HEK293 (cell line): ENCODE data around the gene NFIX.

Source experiments
- CTCF ChIA-PET: fragments of 350-600 bp; formaldehyde crosslinking; extraction: SDS; loops from one replicate; lab custom pipeline; 2021; ENCODE audit warnings: antibody characterized with exemption; lab: Yijun Ruan, JAX
- POLR2A ChIA-PET: fragments of 300-600 bp; formaldehyde crosslinking; extraction: SDS; loops from one replicate; lab custom pipeline; 2020; ENCODE audit warnings: antibody characterized with exemption, inconsistent platforms; lab: Yijun Ruan, JAX
- H3K27ac ChIP-seq: fragments of 200-500 bp; sonication (Bioruptor generic); 2 replicates; pipeline ENCODE4 v1.5.1; 2014; ENCODE audit warnings: low read depth, low read length, control low read depth, inconsistent platforms; ENCODE audit errors: extremely low read depth
- H3K36me3 ChIP-seq, 2 experiments: fragments of 200-500 bp in 1 of 2; sonication (Bioruptor generic) in 1 of 2; 1 replicate in 1 of 2; 2 replicates in 1 of 2; pipeline ENCODE4 v1.5.1; 2014 to 2017; ENCODE audit warnings: inconsistent platforms in 2 of 2, low read length in 2 of 2; ENCODE audit not compliant: control insufficient read depth in 2 of 2, insufficient read depth in 1 of 2
- H3K4me1 ChIP-seq: fragments of 200-500 bp; sonication (Bioruptor generic); 2 replicates; pipeline ENCODE4 v1.5.1; 2014; ENCODE audit warnings: mild to moderate bottlenecking, low read length, inconsistent platforms; ENCODE audit not compliant: control insufficient read depth, insufficient read depth
- H3K4me3 ChIP-seq: 2 replicates; pipeline ENCODE4 v1.5.1; 2011; ENCODE audit warnings: low read depth, mild to moderate bottlenecking, control low read depth, low read length, moderate library complexity
- H3K9me3 ChIP-seq: fragments of 200-500 bp; sonication (Bioruptor generic); 2 replicates; pipeline ENCODE4 v1.5.1; 2014; ENCODE audit warnings: low read depth, low read length, inconsistent platforms; ENCODE audit not compliant: control insufficient read depth, insufficient read depth
- GLIS1 ChIP-seq: fragments of 450-650 bp; formaldehyde crosslinking; IDR thresholded peaks from 2 replicates; pipeline ENCODE4 v1.5.1; 2016; ENCODE audit warnings: missing biosample characterization, missing genetic modification characterization
- IKZF3 ChIP-seq: fragments of 450-650 bp; IDR thresholded peaks from 2 replicates; pipeline ENCODE4 v1.5.0; 2018; ENCODE audit warnings: missing biosample characterization, mild to moderate bottlenecking, missing genetic modification characterization, moderate library complexity
- KLF16 ChIP-seq: fragments of 450-650 bp; formaldehyde crosslinking; IDR thresholded peaks from 2 replicates; pipeline ENCODE4 v1.5.1; 2017; ENCODE audit warnings: missing biosample characterization, missing genetic modification characterization
- MEIS1 ChIP-seq: sonication (generic); formaldehyde crosslinking; IDR thresholded peaks from 2 replicates; pipeline ENCODE4 v1.8.1; 2022; ENCODE audit warnings: missing genetic modification reagents, mild to moderate bottlenecking, borderline replicate concordance
- REPIN1 ChIP-seq: fragments of 450-650 bp; formaldehyde crosslinking; IDR thresholded peaks from 2 replicates; pipeline ENCODE4 v1.5.1; 2017; ENCODE audit warnings: missing biosample characterization, missing genetic modification characterization, low read depth
- SP7 ChIP-seq: fragments of 450-650 bp; formaldehyde crosslinking; IDR thresholded peaks from 2 replicates; pipeline ENCODE4 v1.5.1; 2016; ENCODE audit warnings: missing biosample characterization, missing genetic modification characterization
- ZBTB48 ChIP-seq: fragments of 450-650 bp; formaldehyde crosslinking; IDR thresholded peaks from 2 replicates; pipeline ENCODE4 v1.5.1; 2016; ENCODE audit warnings: missing biosample characterization, missing genetic modification characterization
- ZFHX2 ChIP-seq: fragments of 450-650 bp; formaldehyde crosslinking; conservative IDR thresholded peaks from 2 replicates; pipeline ENCODE4 v1.5.1; 2016; ENCODE audit warnings: missing biosample characterization, missing genetic modification characterization
- ZFP41 ChIP-seq: fragments of 450-650 bp; formaldehyde crosslinking; IDR thresholded peaks from 2 replicates; pipeline ENCODE4 v1.5.1; 2016; ENCODE audit warnings: missing biosample characterization, missing genetic modification characterization, borderline replicate concordance
- ZNF214 ChIP-seq: fragments of 450-650 bp; formaldehyde crosslinking; IDR thresholded peaks from 2 replicates; pipeline ENCODE4 v1.5.1; 2017; ENCODE audit warnings: missing biosample characterization, mild to moderate bottlenecking, missing genetic modification characterization, borderline replicate concordance
- ZNF23 ChIP-seq: fragments of 450-650 bp; formaldehyde crosslinking; IDR thresholded peaks from 2 replicates; pipeline ENCODE4 v1.5.1; 2016; ENCODE audit warnings: missing biosample characterization, missing genetic modification characterization, borderline replicate concordance
- ZNF239 ChIP-seq: fragments of 450-650 bp; formaldehyde crosslinking; IDR thresholded peaks from 2 replicates; pipeline ENCODE4 v1.5.1; 2016; ENCODE audit warnings: missing biosample characterization, missing genetic modification characterization
- ZNF274 ChIP-seq, 2 experiments: fragments of 200-500 bp in 1 of 2; fragments of 450-650 bp in 1 of 2; sonication (Bioruptor generic) in 1 of 2; formaldehyde crosslinking in 1 of 2; IDR thresholded peaks; 2 replicates each; pipeline versions ENCODE4 v1.5.1 to v1.6.1; 2014 to 2016; ENCODE audit warnings: borderline replicate concordance in 1 of 2, inconsistent platforms in 1 of 2, low read length in 1 of 2, missing biosample characterization in 1 of 2, missing genetic modification characterization in 1 of 2
- ZNF354C ChIP-seq: fragments of 450-650 bp; formaldehyde crosslinking; IDR thresholded peaks from 2 replicates; pipeline ENCODE4 v1.5.1; 2016; ENCODE audit warnings: missing biosample characterization, missing genetic modification characterization, low read depth, borderline replicate concordance
- ZNF37A ChIP-seq: fragments of 450-650 bp; IDR thresholded peaks from 2 replicates; pipeline ENCODE4 v1.5.1; 2018; ENCODE audit warnings: missing biosample characterization, missing genetic modification characterization
- ZNF391 ChIP-seq: fragments of 450-650 bp; formaldehyde crosslinking; IDR thresholded peaks from 2 replicates; pipeline ENCODE4 v1.5.1; 2016; ENCODE audit warnings: low read depth, missing biosample characterization, missing genetic modification characterization, borderline replicate concordance
- ZNF404 ChIP-seq: fragments of 450-650 bp; formaldehyde crosslinking; IDR thresholded peaks from 2 replicates; pipeline ENCODE4 v1.5.1; 2017; ENCODE audit warnings: missing biosample characterization, missing genetic modification characterization
- ZNF416 ChIP-seq: fragments of 450-650 bp; formaldehyde crosslinking; IDR thresholded peaks from 2 replicates; pipeline ENCODE4 v1.5.1; 2016; ENCODE audit warnings: missing biosample characterization, missing genetic modification characterization
- ZNF560 ChIP-seq: fragments of 450-650 bp; formaldehyde crosslinking; IDR thresholded peaks from 2 replicates; pipeline ENCODE4 v1.5.1; 2017; ENCODE audit warnings: missing biosample characterization, missing genetic modification characterization, borderline replicate concordance
- ZNF561 ChIP-seq: fragments of 450-650 bp; IDR thresholded peaks from 2 replicates; pipeline ENCODE4 v1.5.1; 2018; ENCODE audit warnings: missing biosample characterization, missing genetic modification characterization, borderline replicate concordance
- ZNF654 ChIP-seq: fragments of 450-650 bp; formaldehyde crosslinking; IDR thresholded peaks from 2 replicates; pipeline ENCODE4 v1.5.1; 2016; ENCODE audit warnings: low read depth, missing biosample characterization, missing genetic modification characterization
- ZNF658 ChIP-seq: fragments of 450-650 bp; formaldehyde crosslinking; IDR thresholded peaks from 2 replicates; pipeline ENCODE4; 2016; ENCODE audit warnings: missing biosample characterization, missing genetic modification characterization
- ZNF660 ChIP-seq: fragments of 450-650 bp; IDR thresholded peaks from 2 replicates; pipeline ENCODE4 v1.5.1; 2018; ENCODE audit warnings: missing biosample characterization, mild to moderate bottlenecking, missing genetic modification characterization
- ZNF701 ChIP-seq: fragments of 450-650 bp; formaldehyde crosslinking; IDR thresholded peaks from 2 replicates; pipeline ENCODE4 v1.5.1; 2016; ENCODE audit warnings: missing biosample characterization, missing genetic modification characterization
- ZNF707 ChIP-seq: fragments of 450-650 bp; formaldehyde crosslinking; IDR thresholded peaks from 2 replicates; pipeline ENCODE4 v1.5.1; 2016; ENCODE audit warnings: missing biosample characterization, missing genetic modification characterization
- ZNF843 ChIP-seq: fragments of 450-650 bp; formaldehyde crosslinking; IDR thresholded peaks from 2 replicates; pipeline ENCODE4 v1.5.1; 2016; ENCODE audit warnings: missing biosample characterization, missing genetic modification characterization
- TF ChIP-seq, protein P1 (sequence below): fragments of 450-650 bp; formaldehyde crosslinking; IDR thresholded peaks from 2 replicates; pipeline ENCODE4 v1.5.1; 2016; ENCODE audit warnings: missing biosample characterization, missing genetic modification characterization
- TF ChIP-seq, protein P2 (sequence below): fragments of 450-650 bp; formaldehyde crosslinking; IDR thresholded peaks from 2 replicates; pipeline ENCODE4 v1.5.1; 2016; ENCODE audit warnings: missing biosample characterization, missing genetic modification characterization
- TF ChIP-seq, protein P3 (sequence below): IDR thresholded peaks from 2 replicates; pipeline ENCODE4 v1.6.1; 2011; ENCODE audit warnings: mild to moderate bottlenecking, low read depth, low read length, borderline replicate concordance
- TF ChIP-seq, protein P4 (sequence below): fragments of 450-650 bp; formaldehyde crosslinking; IDR thresholded peaks from 2 replicates; pipeline ENCODE4; 2016; ENCODE audit warnings: missing biosample characterization, missing genetic modification characterization
- TF ChIP-seq, protein P5 (sequence below): fragments of 450-650 bp; formaldehyde crosslinking; IDR thresholded peaks from 2 replicates; pipeline ENCODE4 v1.5.1; 2017; ENCODE audit warnings: missing biosample characterization, missing genetic modification characterization

NFIX gene

DNA sequence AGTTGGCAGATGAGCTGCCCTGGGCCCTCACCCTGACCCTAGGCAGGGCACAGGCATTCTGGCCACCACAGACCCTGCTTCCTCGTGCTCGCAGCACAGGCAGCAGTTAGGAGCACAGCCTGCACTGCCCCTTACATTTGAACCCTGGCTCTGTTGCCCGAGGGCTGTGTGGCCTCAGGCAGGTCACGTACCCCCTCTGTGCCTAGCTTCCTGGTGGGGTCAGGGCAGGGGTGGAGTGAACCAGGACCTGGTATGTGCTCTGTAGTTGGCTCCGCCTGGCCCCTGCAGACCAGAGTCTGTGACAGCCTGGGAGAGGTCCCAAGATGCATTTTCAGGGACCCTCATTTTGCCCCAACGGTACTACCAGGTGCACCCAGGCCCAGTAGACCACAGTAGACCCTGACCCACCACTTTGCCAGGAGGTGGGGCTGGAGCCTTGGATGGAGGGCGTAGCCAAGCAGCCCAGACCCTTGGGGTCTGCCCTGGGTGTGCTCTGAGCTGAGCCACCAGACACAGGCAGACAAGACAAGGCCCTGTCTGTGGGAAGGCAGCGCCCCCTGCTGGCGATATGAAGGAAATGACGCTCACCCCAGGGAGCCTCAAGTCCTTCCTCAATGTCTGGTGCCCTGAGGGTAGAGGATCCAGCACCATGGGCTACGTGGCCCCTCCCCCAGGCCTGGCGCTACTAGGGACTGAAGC, 98.3 kb downstream of the NFIX start:
- Histone ChIP-seq H3K27ac (no peak overlapping the region), H3K36me3 (no peaks in the 10 kb centered on the region), H3K9me3 (no peaks in the 10 kb centered on the region), H3K4me1 (no peaks in the 10 kb centered on the region), H3K4me3 (no peak overlapping the region)
- ChIA-PET POLR2A (interaction anchor here (0.5 to 1.5 kb wide), 5 partner anchors 40 to 148 kb away, joined by 3 to 7 read pairs (median 3); partner anchors contain the start of gene RAD23A), CTCF (interaction anchor here (0.6 to 7.7 kb wide), 38 partner anchors 8 to 415 kb away, joined by 3 to 274 read pairs (median 5); no protein-coding TSS in a partner anchor)
- no peak for TF ChIP-seq ZNF416 (tag by site-specific recombination)
- peak; percentile 85; the same call in 1 of the 2 replicates for TF ChIP-seq ZNF660 (tag by site-specific recombination)
- TF ChIP-seq ZNF654 = peak; percentile 98
- TF ChIP-seq ZNF354C = no peak
- TF ChIP-seq ZBTB48 (tag by site-specific recombination) = peak; percentile 79
- TF ChIP-seq MEIS1 (CRISPR knock-in tag) = no peak
- TF ChIP-seq ZNF658 = no peak
- no peak for TF ChIP-seq ZNF37A (tag by site-specific recombination)
- TF ChIP-seq, protein P1, sequence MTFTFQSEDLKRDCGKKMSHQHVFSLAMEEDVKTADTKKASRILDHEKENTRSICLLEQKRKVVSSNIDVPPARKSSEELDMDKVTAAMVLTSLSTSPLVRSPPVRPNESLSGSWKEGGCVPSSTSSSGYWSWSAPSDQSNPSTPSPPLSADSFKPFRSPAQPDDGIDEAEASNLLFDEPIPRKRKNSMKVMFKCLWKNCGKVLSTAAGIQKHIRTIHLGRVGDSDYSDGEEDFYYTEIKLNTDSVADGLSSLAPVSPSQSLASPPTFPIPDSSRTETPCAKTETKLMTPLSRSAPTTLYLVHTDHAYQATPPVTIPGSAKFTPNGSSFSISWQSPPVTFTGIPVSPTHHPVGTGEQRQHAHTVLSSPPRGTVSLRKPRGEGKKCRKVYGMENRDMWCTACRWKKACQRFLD (tag by site-specific recombination) = no peak
- TF ChIP-seq ZNF23 (tag by site-specific recombination) = no peak
- TF ChIP-seq ZNF843 (tag by site-specific recombination) = no peak
- TF ChIP-seq ZNF561 = 0 out of 2 replicates have a peak, but pooled peaks have one; percentile 57
- TF ChIP-seq, protein P2, sequence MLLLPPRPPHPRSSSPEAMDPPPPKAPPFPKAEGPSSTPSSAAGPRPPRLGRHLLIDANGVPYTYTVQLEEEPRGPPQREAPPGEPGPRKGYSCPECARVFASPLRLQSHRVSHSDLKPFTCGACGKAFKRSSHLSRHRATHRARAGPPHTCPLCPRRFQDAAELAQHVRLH (tag by site-specific recombination) = no peak
- TF ChIP-seq ZFHX2 = no peak
- no peak for TF ChIP-seq ZNF239 (tag by site-specific recombination)
- no peak for TF ChIP-seq ZNF404 (tag by site-specific recombination)
- TF ChIP-seq ZNF701 (tag by site-specific recombination) = no peak
- TF ChIP-seq ZNF560 (tag by site-specific recombination) = no peak
- TF ChIP-seq KLF16 (tag by site-specific recombination) = peak; percentile 35; the same call in 1 of the 2 replicates
- TF ChIP-seq REPIN1 = no peak
- TF ChIP-seq, protein P3, sequence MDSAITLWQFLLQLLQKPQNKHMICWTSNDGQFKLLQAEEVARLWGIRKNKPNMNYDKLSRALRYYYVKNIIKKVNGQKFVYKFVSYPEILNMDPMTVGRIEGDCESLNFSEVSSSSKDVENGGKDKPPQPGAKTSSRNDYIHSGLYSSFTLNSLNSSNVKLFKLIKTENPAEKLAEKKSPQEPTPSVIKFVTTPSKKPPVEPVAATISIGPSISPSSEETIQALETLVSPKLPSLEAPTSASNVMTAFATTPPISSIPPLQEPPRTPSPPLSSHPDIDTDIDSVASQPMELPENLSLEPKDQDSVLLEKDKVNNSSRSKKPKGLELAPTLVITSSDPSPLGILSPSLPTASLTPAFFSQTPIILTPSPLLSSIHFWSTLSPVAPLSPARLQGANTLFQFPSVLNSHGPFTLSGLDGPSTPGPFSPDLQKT = no peak
- TF ChIP-seq, protein P4, sequence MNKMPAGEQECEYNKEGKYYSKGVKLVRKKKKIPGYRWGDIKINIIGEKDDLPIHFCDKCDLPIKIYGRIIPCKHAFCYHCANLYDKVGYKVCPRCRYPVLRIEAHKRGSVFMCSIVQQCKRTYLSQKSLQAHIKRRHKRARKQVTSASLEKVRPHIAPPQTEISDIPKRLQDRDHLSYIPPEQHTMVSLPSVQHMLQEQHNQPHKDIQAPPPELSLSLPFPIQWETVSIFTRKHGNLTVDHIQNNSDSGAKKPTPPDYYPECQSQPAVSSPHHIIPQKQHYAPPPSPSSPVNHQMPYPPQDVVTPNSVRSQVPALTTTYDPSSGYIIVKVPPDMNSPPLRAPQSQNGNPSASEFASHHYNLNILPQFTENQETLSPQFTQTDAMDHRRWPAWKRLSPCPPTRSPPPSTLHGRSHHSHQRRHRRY = no peak
- TF ChIP-seq ZNF214 (tag by site-specific recombination) = no peak
- TF ChIP-seq SP7 (tag by site-specific recombination) = peak; percentile 53; the same call in 1 of the 2 replicates
- peak; percentile 56 for TF ChIP-seq GLIS1
- TF ChIP-seq ZNF274 (IDR thresholded peaks at IDR 0.05; ENCODE audit: low read length) = no peak
- TF ChIP-seq ZNF274 (tag by site-specific recombination; IDR thresholded peaks at IDR 0.05; ENCODE audit: borderline replicate concordance) = no peak
- no peak for TF ChIP-seq ZFP41 (tag by site-specific recombination)
- TF ChIP-seq ZNF391 (tag by site-specific recombination) = 0 out of 2 replicates have a peak, but pooled peaks have one; percentile 40
- TF ChIP-seq, protein P5, sequence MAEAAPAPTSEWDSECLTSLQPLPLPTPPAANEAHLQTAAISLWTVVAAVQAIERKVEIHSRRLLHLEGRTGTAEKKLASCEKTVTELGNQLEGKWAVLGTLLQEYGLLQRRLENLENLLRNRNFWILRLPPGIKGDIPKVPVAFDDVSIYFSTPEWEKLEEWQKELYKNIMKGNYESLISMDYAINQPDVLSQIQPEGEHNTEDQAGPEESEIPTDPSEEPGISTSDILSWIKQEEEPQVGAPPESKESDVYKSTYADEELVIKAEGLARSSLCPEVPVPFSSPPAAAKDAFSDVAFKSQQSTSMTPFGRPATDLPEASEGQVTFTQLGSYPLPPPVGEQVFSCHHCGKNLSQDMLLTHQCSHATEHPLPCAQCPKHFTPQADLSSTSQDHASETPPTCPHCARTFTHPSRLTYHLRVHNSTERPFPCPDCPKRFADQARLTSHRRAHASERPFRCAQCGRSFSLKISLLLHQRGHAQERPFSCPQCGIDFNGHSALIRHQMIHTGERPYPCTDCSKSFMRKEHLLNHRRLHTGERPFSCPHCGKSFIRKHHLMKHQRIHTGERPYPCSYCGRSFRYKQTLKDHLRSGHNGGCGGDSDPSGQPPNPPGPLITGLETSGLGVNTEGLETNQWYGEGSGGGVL (tag by site-specific recombination) = 0 out of 2 replicates have a peak, but pooled peaks have one; percentile 8
- peak; percentile 31; the same call in 1 of the 2 replicates for TF ChIP-seq IKZF3
- no peak for TF ChIP-seq ZNF707 (tag by site-specific recombination)
